ENCODE data around the gene CAMTA1.
A peak's percentile ranks its signal among the peaks of the same experiment; 100 is the strongest.

The CAMTA1 gene

GRCh38 chr1:7527733-7528045 is 742.4 kb downstream of the CAMTA1 start (continued):
- no peak for TF ChIP-seq ZNF624 (tag by site-specific recombination; IDR thresholded peaks at IDR 0.05)
- TF ChIP-seq ZNF776 (tag by site-specific recombination; IDR thresholded peaks at IDR 0.05; ENCODE audit: borderline replicate concordance) = no peak
- TF ChIP-seq ZNF792 (tag by site-specific recombination; IDR thresholded peaks at IDR 0.05) = no peak

- H3K9me3 ChIP-seq (ENCODE audit: control insufficient read depth, insufficient read depth, low read depth, low read length) = no peaks in the 10 kb centered on the region
- H3K4me3 ChIP-seq (ENCODE audit: low read depth, low read length) = no peak overlapping the region
- no peaks in the 10 kb centered on the region for H3K4me1 ChIP-seq (ENCODE audit: control insufficient read depth, insufficient read depth, low read length)
- no peak overlapping the region for H3K27ac ChIP-seq (ENCODE audit: extremely low read depth, low read depth, low read length)
- no peaks in the 10 kb centered on the region for H3K36me3 ChIP-seq (ENCODE audit: control insufficient read depth in 2 of 2, insufficient read depth in 1 of 2, low read length in 2 of 2)
- TF ChIP-seq ZNF24 (tag by site-specific recombination; IDR thresholded peaks at IDR 0.05) = peak; percentile 82
- TF ChIP-seq GFI1B (tag by site-specific recombination; IDR thresholded peaks at IDR 0.05) = no peak
- ChIA-PET POLR2A (interaction anchor here (0.7 to 1.4 kb wide), 2 partner anchors 13 kb away, joined by 3 to 4 read pairs; no protein-coding TSS in a partner anchor), CTCF (interaction anchor here (0.5 to 1.7 kb wide), 5 partner anchors 9 to 226 kb away, joined by 3 to 8 read pairs (median 4); no protein-coding TSS in a partner anchor)
Observed at GRCh38 chr1:7528386-7529198, 743.3 kb downstream of the CAMTA1 start.

GRCh38 chr1:7529917-7530316 is 744.7 kb downstream of the CAMTA1 start:
- ChIA-PET POLR2A (interaction anchor here (1.4 kb wide), 1 partner anchor 14 kb away, joined by 4 read pairs; no protein-coding TSS in a partner anchor), CTCF (interaction anchor here (0.9 to 1.4 kb wide), 3 partner anchors 8 to 18 kb away, joined by 3 to 5 read pairs (median 3); no protein-coding TSS in a partner anchor)
- H3K4me3 ChIP-seq (ENCODE audit: low read depth, low read length) = no peak overlapping the region
- no peaks in the 10 kb centered on the region for H3K9me3 ChIP-seq (ENCODE audit: control insufficient read depth, insufficient read depth, low read depth, low read length)
- no peak overlapping the region for H3K27ac ChIP-seq (ENCODE audit: extremely low read depth, low read depth, low read length)
- TF ChIP-seq ZNF513 (tag by site-specific recombination; IDR thresholded peaks at IDR 0.05) (no peak), SCRT2 (tag by site-specific recombination; IDR thresholded peaks at IDR 0.05) (peak; percentile 52), EGR2 (tag by site-specific recombination; IDR thresholded peaks at IDR 0.05; ENCODE audit: low read depth) (peak; percentile 94), ZFHX2 (tag by site-specific recombination; conservative IDR thresholded peaks at IDR 0.05) (peak; percentile 96), ZNF596 (tag by site-specific recombination; IDR thresholded peaks at IDR 0.05) (no peak), KLF17 (tag by site-specific recombination; IDR thresholded peaks at IDR 0.05) (no peak), ZNF114 (tag by site-specific recombination; IDR thresholded peaks at IDR 0.05) (no peak), ZNF362 (tag by site-specific recombination; IDR thresholded peaks at IDR 0.05) (no peak), ZNF280D (tag by site-specific recombination; IDR thresholded peaks at IDR 0.05) (no peak), ZNF521 (tag by site-specific recombination; IDR thresholded peaks at IDR 0.05) (no peak), ZNF701 (tag by site-specific recombination; IDR thresholded peaks at IDR 0.05) (no peak)
- no peaks in the 10 kb centered on the region; the same call in 1 of the 2 replicates for H3K4me1 ChIP-seq (ENCODE audit: control insufficient read depth, insufficient read depth, low read length)
- H3K36me3 ChIP-seq (ENCODE audit: control insufficient read depth in 2 of 2, insufficient read depth in 1 of 2, low read length in 2 of 2) = no peaks in the 10 kb centered on the region

Data from HEK293 (cell line).